ENCODE results near the gene FAM168B. TPM values are rescaled to one million over a fixed set of nuclear protein-coding genes. Genes with fewer than 3 reads are reported as not detected.

The FAM168B gene
- total RNA-seq, 2 donors from 2014 or later = 39.7 to 56.7 TPM

DNA sequence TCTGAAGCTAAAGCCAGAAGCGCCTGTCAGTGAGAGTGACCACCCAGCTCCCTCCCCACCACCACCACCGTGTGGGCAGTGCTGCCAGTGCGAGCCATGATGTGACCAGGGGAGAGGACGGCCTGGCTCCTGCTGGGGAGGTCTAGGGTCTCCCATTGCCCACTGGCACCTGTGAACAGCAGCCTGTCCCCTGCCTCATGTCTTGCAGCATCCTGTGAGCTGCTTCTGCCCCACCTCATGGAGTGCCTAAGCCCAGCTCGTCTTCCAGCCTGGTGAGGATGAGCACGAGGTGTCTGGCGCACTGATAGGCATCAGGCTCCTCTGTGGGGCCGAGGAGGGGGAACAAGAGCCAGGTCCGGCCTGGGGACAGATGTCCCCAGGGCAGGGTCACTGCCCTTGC lies 61.4 kb downstream of the FAM168B start:
- DNase-seq (no peak), ATAC-seq (no peak)
- peaks cover 13% of the 10 kb centered on the region for H3K4me1 ChIP-seq
- TF ChIP-seq, protein P1, sequence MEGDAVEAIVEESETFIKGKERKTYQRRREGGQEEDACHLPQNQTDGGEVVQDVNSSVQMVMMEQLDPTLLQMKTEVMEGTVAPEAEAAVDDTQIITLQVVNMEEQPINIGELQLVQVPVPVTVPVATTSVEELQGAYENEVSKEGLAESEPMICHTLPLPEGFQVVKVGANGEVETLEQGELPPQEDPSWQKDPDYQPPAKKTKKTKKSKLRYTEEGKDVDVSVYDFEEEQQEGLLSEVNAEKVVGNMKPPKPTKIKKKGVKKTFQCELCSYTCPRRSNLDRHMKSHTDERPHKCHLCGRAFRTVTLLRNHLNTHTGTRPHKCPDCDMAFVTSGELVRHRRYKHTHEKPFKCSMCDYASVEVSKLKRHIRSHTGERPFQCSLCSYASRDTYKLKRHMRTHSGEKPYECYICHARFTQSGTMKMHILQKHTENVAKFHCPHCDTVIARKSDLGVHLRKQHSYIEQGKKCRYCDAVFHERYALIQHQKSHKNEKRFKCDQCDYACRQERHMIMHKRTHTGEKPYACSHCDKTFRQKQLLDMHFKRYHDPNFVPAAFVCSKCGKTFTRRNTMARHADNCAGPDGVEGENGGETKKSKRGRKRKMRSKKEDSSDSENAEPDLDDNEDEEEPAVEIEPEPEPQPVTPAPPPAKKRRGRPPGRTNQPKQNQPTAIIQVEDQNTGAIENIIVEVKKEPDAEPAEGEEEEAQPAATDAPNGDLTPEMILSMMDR (IDR thresholded peaks at IDR 0.05) = no peak
- TF ChIP-seq POLR2A (IDR thresholded peaks at IDR 0.05) = no peak
- no peak overlapping the region for H3K4me3 ChIP-seq
- H3K9me3 ChIP-seq = no peaks in the 10 kb centered on the region
- H3K27ac ChIP-seq = no peak overlapping the region
- intact Hi-C loops (cut with DNase I) = no loop called here
- H3K36me3 ChIP-seq (replicated peaks in 1 of 2; ENCODE audit: insufficient read depth in 1 of 2, low read depth in 2 of 2) = no peaks in the 10 kb centered on the region
- no peaks in the 10 kb centered on the region for H3K27me3 ChIP-seq
- WGBS, 2 donors = 60 to 80% methylated on average over 2 to 9 of the region's 9 CpGs

- H3K27ac ChIP-seq = no peak overlapping the region
- H3K4me1 ChIP-seq = peaks cover 13% of the 10 kb centered on the region
- intact Hi-C loops (cut with DNase I) = no loop called here
- no peaks in the 10 kb centered on the region for H3K27me3 ChIP-seq
- no peaks in the 10 kb centered on the region for H3K36me3 ChIP-seq (replicated peaks in 1 of 2; ENCODE audit: insufficient read depth in 1 of 2, low read depth in 2 of 2)
- TF ChIP-seq POLR2A (IDR thresholded peaks at IDR 0.05) = no peak
- TF ChIP-seq, protein P1 (IDR thresholded peaks at IDR 0.05) = no peak
- DNase-seq (no peak), ATAC-seq (no peak)
- WGBS, 2 donors = 86 to 88% methylated on average over 9 of the region's 9 CpGs
- H3K9me3 ChIP-seq = no peaks in the 10 kb centered on the region
- H3K4me3 ChIP-seq = no peak overlapping the region
These were observed 61.8 kb downstream of the FAM168B start for GRCh38 chr2:131031431-131031841.

DNA sequence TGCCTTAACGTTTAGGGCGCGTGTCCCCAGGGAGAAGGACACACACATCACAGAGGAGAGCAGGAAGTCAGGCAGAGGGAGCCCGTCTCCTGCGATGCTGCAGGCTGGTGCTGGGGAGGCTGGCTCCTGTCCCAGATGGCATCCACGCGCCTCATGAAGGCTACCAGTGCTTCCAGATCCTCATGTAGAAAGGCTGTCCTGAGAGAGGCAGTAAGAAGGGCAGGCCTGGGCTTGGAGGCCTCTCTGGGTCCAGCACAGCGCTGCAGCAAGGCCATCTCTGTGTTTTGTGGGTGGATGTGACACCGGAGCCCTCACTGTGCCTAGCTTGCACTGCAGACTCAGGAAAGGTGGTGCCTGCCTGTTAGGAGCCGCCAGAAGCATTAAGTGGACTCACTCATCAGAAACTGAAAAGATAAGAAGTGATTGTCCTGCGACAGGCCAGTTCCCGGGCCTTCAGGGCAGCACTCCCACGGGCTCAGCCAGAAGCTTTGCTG lies 62.7 kb downstream of the FAM168B start:
- Histone ChIP-seq H3K27ac (no peak overlapping the region), H3K36me3 (replicated peaks in 1 of 2; ENCODE audit: insufficient read depth in 1 of 2, low read depth in 2 of 2) (no peaks in the 10 kb centered on the region), H3K9me3 (no peaks in the 10 kb centered on the region), H3K4me1 (peaks cover 12% of the 10 kb centered on the region), H3K27me3 (no peaks in the 10 kb centered on the region), H3K4me3 (no peak overlapping the region)
- ATAC-seq = no peak
- intact Hi-C loops (cut with DNase I) = no loop called here
- 73 to 81% methylated on average over 11 to 13 of the region's 13 CpGs for WGBS, 2 donors
- DNase-seq = no peak
- TF ChIP-seq POLR2A (IDR thresholded peaks at IDR 0.05) = no peak
- TF ChIP-seq, protein P1 (IDR thresholded peaks at IDR 0.05) = no peak

DNA sequence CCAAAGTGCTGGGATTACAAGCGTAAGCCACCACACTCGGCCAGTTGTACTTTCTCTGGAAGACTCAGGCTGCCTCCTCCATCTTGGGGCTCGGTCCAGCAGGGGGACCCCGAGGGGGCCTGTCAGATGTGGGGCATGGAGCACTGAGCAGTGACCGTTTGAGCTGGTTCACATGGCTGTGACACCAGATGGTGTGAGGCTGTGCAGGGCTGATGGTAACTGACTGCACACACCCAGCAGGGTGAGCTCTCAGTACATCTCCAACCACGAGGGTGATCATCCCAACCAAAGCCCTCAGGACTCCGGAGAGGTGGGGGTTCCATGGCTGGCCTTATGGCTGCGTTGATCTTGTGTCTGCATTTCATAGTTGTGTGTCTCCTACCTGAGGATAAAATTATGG lies 63.4 kb downstream of the FAM168B start:
- no peaks in the 10 kb centered on the region for H3K27me3 ChIP-seq
- WGBS, 2 donors = 64 to 67% methylated on average over 4 to 8 of the region's 8 CpGs
- ATAC-seq = no peak
- H3K4me1 ChIP-seq = peaks cover 7% of the 10 kb centered on the region
- TF ChIP-seq POLR2A (IDR thresholded peaks at IDR 0.05) = no peak
- TF ChIP-seq, protein P1 (IDR thresholded peaks at IDR 0.05) = no peak
- H3K36me3 ChIP-seq (replicated peaks in 1 of 2; ENCODE audit: insufficient read depth in 1 of 2, low read depth in 2 of 2) = no peaks in the 10 kb centered on the region
- H3K4me3 ChIP-seq = no peak overlapping the region
- no peak for DNase-seq
- H3K27ac ChIP-seq = no peak overlapping the region
- no peaks in the 10 kb centered on the region for H3K9me3 ChIP-seq
- intact Hi-C loops (cut with DNase I) = no loop called here

Measured in body of pancreas (tissue), 4 donors.